EL (cell line): ENCODE results near the gene POU6F2.
"Not testable (repeated sequence)": the region's sequence is repeated elsewhere in the genome, so short reads cannot be mapped to it uniquely, and the experiment has no call there.

ENCODE experiments used
- DNase-seq: peaks from one replicate; pipeline ENCODE4 v3.0.0-alpha.2; 2016

POU6F2 gene

DNA sequence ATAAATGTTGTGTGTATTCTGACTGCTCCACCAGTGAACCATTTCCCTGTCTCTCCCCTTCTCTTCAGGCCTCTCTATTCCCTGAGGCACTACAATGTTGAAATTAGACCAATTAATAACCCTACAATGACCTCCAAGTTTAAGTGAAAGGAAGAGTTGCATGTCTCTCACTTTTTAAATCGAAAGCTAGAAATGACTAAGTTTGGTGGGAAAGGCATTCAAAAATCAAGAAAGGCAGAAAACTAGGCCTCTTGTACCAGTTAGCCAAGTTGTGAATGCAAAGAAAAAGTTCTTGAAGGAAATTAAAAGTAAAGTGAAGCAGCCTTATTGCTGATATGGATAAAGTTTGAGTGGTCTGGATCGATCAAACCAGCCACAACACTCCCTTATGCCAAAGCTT is 390.2 kb downstream of the POU6F2 start:
- DNase-seq = no peak

DNA sequence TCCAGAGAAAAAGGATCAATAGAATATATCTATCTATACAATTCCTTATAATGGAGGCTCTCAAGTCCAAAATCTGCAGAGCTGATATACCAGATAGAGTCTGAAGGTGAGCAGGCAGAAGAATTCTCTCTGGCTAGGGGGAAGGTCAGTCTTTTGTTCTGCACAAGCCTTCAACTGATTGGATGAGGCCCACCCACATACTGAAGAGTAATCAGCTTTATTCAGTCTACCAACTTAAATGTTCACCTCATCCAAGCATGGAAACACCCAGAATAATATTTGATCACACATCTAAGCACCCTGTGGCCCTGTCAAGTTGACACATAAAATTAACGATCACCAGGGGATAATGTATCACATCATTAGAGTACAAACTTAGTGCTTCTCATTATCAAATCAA is 394.7 kb downstream of the POU6F2 start:
- DNase-seq = no peak

DNA sequence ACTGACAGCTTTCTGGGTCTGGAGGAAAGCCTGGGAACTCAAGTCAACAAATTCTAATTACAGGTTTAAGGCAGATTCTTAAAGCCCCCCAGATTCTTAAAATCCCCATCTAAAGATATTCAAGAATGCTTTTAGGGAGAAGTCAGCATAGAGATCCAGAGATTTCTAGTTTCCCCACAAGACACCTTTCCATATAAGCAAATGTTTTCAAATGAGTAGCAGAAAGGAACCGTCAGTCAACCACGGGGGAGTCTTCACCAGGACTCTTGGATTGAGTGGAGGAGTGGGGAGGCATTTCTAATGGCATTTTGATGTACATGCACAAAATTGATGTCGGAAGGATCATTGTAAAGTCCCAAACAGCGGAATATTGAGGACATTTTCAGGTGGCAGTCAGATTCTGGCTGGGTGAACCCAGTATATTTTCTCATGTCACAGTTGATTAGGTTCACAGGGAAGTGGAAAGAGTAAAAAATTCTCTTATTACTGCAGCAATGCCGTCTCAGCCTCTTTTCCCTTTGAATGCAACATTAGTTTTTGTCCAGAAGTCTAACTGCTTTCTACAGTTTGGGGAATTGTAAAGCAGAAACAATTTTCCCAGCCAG is 396.8 kb downstream of the POU6F2 start:
- no peak for DNase-seq

DNA sequence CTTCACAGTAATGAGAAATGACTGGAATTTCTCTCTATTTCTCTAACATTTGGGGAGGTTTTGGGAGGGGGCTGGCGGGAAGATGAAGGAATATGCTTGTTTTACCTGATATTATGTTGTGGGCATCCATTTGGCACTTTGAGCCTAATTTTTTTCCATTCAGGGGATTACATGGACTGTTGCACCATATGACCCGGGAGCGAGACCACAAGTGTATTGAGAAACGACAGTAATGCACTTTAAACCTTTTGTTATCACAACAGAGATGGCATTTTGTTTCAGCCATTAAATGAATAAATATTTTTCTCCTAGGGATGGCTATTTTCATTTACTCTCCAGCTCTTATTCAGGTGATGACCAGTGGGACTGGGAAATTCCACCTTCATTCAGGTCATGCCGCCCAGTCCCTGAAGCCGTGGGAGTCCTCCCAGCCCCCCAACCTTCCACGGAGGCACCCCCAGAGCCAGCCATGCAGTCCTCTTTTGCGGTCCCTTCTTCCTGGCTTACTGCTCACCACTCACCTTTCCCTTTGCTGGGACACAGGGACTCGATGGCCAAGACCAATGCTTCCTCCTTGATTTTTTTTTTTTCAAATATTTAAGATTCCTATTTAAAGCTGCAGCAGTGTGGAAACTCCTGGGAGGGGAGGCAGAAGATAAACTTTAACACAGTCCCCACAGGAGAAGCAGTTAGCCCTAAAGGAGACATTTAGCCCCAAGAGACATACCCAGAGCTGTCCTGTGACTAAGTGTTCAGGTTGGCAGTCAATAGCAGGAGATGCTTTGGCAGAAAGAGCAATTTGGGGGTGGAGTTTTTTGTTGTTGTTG is 397.6 kb downstream of the POU6F2 start:
- DNase-seq = no peak

DNA sequence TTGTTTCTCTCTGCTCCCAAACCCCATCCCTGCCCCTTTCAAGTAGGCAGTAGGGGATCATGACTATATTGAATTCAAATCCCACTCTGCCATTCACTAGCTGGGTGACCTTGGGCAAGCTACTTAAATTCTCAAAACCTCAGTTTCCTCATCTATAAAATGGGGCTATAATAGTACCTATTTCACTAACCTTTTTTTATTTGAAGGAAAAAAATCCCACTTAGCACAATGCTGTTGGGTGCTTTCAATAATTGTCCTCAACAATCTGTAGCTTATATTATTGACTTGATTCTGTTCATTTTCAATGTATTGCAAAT is 398.1 kb downstream of the POU6F2 start:
- no peak for DNase-seq

DNA sequence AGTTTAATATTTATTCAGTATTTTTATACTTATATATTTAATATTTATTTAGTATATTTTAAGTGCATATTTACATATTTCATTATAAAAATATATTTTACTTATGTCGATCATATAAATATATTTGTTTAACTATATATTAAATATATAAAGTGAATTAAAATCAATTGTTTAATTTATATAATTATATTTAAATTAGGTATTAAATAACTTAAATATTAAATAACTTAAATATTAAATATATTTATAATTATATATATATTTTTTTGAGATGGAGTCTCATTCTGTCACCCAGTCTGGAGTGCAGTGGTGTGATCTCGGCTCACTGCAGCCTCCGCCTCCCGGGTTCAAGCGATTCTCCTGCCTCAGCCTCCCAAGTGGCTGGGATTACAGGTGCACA is 399.2 kb downstream of the POU6F2 start:
- not testable (repeated sequence) for DNase-seq

DNA sequence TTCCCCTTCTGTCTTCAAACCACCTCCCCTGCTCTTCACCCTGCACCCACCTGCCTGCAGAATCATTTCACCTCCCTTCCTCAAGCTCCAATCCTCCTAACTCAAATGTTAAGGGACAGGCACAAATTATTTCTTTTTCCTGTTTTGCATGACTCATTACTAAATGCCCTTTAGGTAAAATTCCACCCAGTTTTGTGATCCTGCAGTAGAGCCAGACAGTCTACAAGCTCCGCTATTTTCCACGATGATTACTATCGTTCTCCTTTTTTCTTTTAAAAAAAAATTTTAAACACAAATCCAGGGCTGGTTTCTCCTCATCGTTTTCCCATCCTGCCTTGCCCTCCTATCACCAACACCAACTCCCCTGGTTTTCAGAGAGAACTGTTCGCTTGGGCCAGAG is 401.7 kb downstream of the POU6F2 start:
- DNase-seq = no peak

DNA sequence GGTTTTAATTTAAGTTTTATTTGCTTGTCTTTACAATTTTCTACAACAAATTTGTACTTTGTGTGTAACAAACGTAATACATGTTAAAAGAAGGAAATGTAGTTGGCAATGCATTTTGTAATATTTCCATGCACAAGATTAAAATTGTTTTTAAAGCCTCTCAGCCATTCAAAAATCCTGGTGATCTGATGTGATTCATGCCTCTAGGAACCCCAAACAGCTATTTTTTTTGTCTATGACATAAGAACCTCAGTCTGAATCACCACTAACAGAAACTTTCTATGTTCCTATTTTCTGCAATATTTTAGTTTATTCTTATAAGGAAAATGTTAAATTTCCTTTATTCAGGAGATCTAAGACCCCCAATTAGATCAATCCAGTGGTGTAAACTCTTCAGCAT is 405.4 kb downstream of the POU6F2 start:
- DNase-seq = no peak

DNA sequence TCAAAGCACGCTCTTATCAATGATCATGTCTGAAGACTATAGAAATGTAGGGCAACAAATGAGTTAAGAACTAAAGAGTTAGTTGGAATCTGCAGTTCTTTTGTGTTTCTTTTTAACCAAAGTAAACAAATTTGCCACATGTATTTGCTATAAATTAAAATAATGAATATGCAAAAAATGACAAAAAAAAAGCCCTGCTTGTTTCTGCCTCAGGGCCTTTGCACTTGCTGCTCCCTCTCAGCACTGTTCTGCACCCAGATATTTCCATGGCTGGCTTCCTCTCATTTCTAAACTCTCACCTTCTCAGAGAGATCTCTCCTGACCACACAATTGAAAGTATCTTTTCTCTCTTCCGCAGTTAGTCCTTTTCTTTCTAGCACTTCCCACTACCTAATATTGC is 406.7 kb downstream of the POU6F2 start:
- no peak for DNase-seq

DNA sequence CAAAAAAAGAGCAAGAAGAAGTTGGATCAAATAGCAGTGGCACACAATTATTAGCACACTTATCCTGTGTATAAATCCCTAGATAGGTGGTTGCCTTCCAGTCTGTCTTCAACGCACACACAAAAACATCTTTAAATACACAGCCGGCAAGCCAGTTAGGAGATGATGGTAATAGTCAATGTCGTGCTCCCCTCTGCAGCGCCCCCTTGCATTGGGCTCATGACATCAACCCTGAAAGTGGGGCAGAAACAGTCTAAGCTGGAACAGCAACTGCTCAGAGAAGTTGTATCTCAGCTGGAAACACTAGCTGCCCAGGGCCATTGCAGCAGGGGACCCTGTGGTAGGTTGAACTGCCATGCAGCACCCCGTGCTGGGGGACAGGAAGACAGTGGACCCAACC is 409.0 kb downstream of the POU6F2 start:
- no peak for DNase-seq

DNA sequence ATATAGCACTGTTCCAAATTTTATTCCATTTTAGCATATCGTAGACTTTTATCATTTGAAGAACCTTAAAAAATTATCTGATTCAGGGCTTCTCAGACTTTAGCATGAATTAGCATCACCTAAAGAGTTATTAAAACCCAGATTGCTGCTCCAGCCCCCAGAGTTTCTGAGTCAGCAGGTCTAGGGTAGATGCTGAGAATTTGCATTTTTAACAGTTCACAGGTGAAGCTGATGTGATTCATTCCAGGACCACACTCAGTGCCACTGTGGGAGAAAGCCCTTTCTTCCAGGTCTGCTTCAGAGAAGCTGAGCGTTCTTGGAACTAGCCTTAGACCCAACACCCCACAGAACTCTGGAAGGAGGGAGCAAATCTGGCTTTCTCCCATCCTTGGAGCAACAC is 414.4 kb downstream of the POU6F2 start:
- DNase-seq = no peak

DNA sequence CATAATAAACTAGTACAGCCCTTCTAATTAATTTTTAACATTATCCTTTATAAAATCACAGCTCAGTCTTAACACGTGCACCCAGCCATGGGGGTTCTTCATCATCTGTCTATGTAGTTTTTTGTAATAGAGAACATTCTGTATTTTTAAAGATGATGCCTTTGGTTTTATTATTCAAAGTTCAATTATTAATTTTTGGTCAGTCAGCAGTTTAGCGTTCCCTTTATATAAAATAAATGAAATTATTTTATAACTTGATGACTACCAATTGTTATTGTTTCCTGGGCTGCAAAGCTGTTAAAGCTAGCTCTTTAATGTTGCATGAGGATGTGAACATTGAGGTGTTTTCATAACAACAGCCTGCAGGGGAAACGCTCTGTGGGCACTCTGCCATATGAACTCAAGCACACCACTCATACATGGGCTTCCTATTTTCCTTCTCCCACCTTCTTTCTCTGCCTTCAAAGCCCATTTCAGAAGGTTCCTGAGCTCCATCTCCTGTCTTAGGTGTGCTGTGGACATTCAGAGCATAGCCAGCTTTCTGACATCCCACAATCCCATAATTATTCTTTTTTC is 416.5 kb downstream of the POU6F2 start:
- no peak for DNase-seq

DNA sequence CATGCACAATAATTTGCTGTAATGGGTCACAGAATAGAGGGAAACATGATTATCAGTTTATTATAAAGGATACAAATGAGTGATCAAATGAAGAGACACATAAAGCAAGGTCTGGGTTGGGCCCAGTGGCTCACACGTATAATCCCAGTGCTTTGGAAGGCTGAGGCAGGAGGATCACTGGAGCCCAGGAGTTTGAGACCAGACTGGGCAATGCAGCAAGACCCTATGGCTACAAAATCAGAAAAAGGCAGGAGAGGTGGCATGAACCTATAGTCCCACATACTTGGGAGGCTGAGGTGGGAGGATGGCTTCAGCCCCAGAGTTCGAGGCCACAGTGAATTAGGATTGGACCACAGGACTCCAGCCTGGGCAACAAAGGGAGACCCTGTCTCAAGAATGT is 421.7 kb downstream of the POU6F2 start:
- DNase-seq = no peak

DNA sequence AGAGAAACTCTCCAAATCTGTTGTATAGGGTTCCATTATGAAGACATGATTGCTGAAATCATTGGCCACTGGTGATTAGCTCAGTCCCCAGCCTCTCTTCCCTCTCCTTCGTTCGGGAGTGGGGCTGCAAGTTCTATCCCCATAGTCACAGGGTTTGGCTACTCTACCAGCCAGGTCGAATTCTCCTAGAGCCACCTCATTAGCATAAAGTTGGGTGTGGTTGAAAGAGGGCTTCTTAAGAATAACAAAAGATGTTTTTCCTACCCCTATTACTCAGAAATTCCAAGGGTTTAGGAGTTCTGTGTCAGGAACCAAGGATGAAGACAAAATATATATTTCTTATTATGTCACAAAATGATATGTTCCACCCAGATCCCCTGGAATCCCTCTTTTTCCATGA is 422.3 kb downstream of the POU6F2 start:
- DNase-seq = no peak

DNA sequence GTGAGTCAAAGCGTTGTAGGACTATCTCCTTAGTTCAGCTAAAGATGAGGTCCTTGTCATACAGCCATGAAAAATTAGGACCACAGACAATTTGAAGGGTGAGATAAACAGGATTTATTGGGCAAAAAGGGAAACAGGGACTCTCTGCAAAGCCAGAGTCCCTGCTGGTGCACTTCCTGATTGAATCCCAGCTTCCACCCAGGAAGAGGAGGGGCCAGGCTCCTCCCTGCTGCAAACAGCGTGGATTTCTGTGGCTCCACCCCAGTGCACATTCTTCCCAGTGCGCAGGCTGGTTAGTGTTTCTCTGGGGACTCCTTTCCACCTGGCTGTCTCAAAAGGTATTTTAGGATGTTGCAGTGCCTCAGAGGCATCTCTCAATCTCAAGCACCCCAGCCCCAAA is 423.1 kb downstream of the POU6F2 start:
- no peak for DNase-seq

DNA sequence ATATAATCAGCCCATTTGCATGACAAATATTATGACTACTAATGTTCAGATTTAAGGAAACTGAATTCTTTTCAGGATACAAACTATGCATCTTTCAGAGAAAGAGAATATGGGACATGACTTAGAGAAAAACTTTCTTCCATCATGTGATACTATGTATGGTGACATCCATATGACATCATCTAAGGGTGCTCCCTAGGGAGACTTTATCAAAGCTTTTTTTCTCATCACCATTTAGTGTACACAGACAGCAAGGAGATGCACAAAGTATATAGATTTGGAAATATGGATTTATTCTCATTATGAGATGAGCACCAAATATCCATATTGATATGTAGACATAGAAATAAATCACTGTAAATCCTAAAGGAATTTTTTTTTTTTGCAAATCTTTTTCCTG is 424.3 kb downstream of the POU6F2 start:
- DNase-seq = no peak

DNA sequence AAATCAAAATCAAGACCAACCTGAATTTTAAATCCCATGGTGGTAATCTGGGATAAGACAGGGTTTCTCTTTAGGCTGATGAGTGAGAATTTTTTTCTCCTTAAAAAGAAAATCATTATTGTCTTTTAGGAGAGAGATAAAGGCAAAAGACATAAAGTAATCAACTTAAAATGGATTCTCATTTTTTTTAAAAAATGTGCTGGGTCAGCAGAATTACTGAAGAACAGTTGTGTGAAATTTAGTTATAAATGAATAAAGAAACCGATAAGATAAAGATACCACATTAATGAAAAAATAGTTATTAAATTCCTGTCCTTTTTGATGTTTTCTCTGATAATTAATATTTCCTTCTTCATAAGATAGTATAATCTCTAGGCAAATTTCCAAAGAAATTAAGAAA is 427.2 kb downstream of the POU6F2 start:
- no peak for DNase-seq

DNA sequence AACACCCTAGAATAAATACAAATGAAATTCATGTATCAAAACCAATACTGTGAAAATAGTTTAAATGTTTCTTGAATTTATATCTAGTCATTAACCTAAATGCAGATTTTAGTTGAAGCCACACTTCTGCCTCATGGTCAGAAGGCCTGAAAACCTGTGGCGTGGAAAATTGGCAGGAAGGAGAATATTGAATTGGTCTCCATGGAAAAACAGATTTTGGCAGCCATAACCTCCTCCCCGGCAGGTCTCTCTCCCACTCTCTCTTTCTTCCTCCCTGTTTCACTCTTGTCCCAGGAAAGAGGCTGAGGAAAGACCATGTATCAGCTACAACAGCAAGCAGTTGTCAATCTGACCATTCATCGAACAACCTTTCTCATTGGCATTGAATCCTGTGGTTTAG is 427.9 kb downstream of the POU6F2 start:
- no peak for DNase-seq

DNA sequence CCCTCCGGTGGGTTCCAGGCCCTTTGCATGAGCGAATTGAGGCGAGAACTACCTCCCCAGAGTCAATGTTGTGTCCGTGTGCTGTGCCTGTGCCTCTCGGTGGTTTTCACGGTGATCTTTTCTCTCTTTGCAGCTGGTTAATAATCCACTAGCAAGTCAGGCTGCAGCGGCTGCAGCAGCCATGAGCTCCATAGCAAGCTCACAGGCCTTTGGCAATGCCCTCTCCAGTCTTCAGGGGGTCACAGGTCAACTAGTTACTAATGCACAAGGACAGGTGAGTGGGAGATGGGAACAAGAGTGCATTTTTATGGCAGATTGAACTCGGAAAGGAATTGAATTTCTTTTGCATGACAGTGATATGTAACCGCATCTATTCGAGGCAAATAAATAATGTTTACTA is 428.8 kb downstream of the POU6F2 start:
- DNase-seq = no peak

DNA sequence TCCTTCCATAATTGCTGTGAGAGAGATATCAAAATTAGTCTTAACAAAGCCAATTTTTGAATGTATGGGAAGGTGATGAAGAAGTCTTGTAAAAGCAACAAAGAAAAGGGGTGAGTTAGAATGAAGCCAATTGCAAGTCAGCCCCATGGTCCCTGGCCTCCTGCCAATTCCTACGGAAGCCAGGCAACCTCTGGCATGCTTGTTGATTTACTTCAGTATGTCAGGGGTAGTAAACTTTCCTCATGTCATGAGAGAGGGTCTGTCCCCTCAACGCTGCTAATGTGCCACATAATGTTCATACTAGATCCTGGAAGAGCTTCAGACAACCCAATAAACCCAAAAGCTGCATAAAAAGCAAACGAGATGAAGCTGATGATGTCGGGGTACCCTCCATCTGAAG is 429.4 kb downstream of the POU6F2 start:
- no peak for DNase-seq

DNA sequence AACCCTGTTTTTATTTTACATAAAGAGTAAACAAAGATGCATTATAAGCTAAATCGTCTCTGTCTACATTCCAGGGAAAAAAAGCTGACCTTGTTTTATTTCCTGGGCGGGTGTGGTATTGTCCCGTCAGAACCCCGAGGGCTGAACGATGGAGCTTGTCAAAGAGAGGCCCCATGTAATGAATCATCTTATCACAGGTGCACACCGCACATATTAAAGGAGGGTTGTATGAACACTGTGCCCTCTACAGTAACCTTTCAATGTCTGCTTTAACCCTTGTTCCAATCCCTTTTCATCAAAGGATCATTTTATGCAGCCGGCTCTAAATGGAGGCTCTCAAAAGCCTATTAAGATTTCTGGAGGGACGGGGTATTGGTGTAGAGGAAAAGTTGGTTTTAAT is 430.0 kb downstream of the POU6F2 start:
- no peak for DNase-seq

DNA sequence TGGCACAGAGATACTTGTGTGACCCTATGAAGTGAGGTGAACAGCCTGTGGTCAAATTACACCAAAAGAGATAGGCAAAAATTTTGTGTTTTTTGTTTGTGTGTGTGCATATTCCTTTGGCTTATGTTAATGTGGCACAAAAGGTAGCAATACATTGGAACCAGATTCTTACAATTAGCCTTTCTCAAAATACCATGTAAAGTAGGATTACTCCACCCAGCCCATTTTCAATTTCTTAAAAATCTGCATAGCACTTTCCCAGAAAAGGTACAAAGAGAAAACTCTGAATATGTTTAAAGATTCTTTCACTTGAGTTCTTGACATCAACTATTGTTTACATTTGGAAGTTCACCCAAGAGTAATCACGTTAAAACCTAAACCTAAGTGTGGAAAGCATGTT is 431.2 kb downstream of the POU6F2 start:
- no peak for DNase-seq

DNA sequence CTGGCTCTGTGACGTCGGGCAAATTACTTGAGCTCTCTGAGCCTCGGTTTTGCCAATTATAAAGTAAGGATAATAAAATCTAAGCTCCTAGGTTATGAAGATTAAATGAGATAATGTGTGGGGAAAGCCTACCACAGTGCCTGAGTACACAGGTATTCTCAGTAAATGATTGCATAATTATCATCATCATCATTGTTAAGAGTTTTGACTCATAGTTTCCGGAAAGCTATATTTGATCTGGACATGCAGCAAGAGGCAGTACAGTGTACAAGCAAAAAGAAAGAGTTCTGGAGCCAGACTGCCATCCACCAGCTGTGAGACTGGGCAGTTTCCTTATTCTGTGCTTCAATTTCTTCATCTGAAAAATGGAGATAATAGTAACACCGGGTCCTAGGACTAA is 432.9 kb downstream of the POU6F2 start:
- no peak for DNase-seq

DNA sequence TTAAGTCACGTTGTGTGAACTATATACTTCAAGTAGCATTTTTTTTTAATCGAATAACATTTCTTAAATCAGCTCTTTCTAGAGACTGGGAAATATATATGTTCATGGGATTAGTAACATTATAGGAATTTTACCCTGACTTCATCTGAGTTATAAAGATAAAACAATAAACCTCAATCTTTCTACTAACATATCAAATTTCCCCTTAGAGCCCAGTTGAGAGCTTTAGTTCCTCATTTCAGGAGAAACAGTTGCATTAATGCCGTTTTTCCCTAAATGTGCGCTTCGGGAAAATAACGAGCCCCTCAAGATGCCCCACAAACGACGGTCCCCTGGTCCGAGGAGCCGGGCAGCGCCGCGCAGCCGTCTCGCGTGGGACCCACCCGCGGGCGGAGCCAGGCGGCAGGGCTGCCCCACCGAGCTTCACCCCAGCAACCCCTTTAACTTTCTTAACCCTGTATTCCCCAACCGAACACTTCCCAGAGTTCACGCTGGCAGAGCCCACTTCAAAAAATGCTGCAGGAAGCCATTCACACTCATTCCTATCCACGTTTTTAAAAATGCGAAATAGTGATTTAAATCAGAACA is 436.0 kb downstream of the POU6F2 start:
- DNase-seq = no peak
